ENCODE data around the gene GRPR. TPM values are rescaled to one million over a fixed set of nuclear protein-coding genes. Genes with fewer than 3 reads are reported as not detected.

The GRPR gene
- total RNA-seq, 1 donor from 2014 or later, result 0.16 TPM

DNA sequence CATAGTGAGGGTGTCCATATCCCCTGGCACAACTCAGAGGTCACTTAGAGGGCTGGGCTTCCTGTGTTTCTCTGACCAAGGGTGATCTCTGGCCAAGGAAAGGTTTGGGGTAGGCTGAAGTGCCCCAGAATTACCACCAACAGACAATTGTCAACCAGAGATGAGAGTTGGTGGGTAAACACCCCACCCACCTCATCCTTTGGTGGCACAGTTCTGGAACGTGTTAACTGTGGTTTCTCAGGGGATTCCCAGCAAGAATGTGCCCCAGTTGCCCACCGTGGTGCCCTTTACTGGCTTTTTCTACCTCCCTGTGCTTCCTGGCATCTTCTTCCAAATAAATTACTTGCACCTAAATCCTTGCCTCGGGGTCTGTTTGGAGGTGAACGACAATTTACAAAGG lies 17.1 kb downstream of the GRPR start:
- ATAC-seq (ENCODE audit: low read depth) (no peak), DNase-seq (no peak)
- Mint-ChIP-seq H3K27me3 (no peaks in the 10 kb centered on the region), H3K4me3 (no peak overlapping the region), H3K4me1 (peaks cover 13% of the 10 kb centered on the region), H3K9me3 (no peaks in the 10 kb centered on the region), H3K36me3 (ENCODE audit: low read depth) (no peaks in the 10 kb centered on the region), H3K27ac (no peak overlapping the region)
- no peak for TF ChIP-seq CTCF (IDR thresholded peaks at IDR 0.05)
- intact Hi-C loops (cut with micrococcal nuclease), result no loop called here
- CTCF ChIA-PET, result no interaction called here
- POLR2A ChIA-PET, result no interaction called here

DNA sequence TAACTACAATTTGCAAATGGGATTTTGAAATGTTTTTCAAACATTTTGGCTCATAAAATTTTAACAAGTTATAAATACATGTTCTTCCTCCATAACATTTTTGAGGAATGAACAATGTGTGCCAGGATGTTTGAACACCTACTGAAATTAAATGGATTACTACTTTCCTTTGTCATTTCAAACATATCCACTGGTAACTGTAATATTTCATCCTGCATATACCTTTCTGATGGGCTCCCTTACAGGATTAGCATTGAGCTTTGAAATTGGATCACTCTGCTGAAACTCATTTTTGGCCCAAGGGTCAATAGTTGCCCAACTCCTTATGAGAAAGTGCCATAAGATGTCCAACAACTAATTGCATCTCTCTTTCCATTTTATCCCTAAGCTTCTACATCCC lies 17.6 kb downstream of the GRPR start:
- H3K27me3 Mint-ChIP-seq, result no peaks in the 10 kb centered on the region
- TF ChIP-seq CTCF (IDR thresholded peaks at IDR 0.05), result no peak
- POLR2A ChIA-PET, result no interaction called here
- no peaks in the 10 kb centered on the region for H3K36me3 Mint-ChIP-seq (ENCODE audit: low read depth)
- no peaks in the 10 kb centered on the region for H3K9me3 Mint-ChIP-seq
- no peak overlapping the region for H3K27ac Mint-ChIP-seq
- no peak for ATAC-seq (ENCODE audit: low read depth)
- CTCF ChIA-PET, result no interaction called here
- intact Hi-C loops (cut with micrococcal nuclease), result no loop called here
- DNase-seq, result no peak
- no peak overlapping the region for H3K4me3 Mint-ChIP-seq
- peaks cover 13% of the 10 kb centered on the region for H3K4me1 Mint-ChIP-seq

GRCh38 chrX:16141422-16142245 lies 18.3 kb downstream of the GRPR start:
- no peaks in the 10 kb centered on the region for H3K36me3 Mint-ChIP-seq (ENCODE audit: low read depth)
- H3K4me1 Mint-ChIP-seq, result peaks cover 13% of the 10 kb centered on the region
- intact Hi-C loops (cut with micrococcal nuclease), result no loop called here
- H3K4me3 Mint-ChIP-seq, result no peak overlapping the region
- POLR2A ChIA-PET, result no interaction called here
- ATAC-seq (ENCODE audit: low read depth) (no peak), DNase-seq (no peak)
- no peaks in the 10 kb centered on the region for H3K27me3 Mint-ChIP-seq
- no peaks in the 10 kb centered on the region for H3K9me3 Mint-ChIP-seq
- no peak for TF ChIP-seq CTCF (IDR thresholded peaks at IDR 0.05)
- CTCF ChIA-PET, result interaction anchor here (1.0 kb wide), 1 partner anchor 19 kb away, joined by 3 read pairs; no protein-coding TSS in a partner anchor
- no peak overlapping the region for H3K27ac Mint-ChIP-seq

DNA sequence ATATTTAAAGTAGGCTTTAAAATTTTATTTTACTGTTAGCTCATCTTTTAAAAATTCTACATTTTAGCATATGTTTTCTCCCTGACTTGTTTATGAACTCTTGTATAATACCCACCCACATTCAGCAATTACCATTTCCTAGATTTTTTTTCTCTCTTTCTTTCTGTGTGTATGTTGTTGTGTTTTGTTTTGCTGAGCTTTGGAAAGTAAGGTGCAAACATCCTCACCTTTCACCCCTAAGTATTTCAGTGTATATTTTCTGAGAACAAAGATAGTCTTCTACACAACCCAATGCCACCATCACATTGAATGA lies 18.8 kb downstream of the GRPR start:
- H3K4me3 Mint-ChIP-seq, result no peak overlapping the region
- DNase-seq, result no peak
- H3K36me3 Mint-ChIP-seq (ENCODE audit: low read depth), result no peaks in the 10 kb centered on the region
- H3K9me3 Mint-ChIP-seq, result no peaks in the 10 kb centered on the region
- no peak overlapping the region for H3K27ac Mint-ChIP-seq
- H3K4me1 Mint-ChIP-seq, result peaks cover 9% of the 10 kb centered on the region
- no peak for TF ChIP-seq CTCF (IDR thresholded peaks at IDR 0.05)
- intact Hi-C loops (cut with micrococcal nuclease), result no loop called here
- POLR2A ChIA-PET, result no interaction called here
- no peak for ATAC-seq (ENCODE audit: low read depth)
- CTCF ChIA-PET, result interaction anchor here (1.0 kb wide), 1 partner anchor 20 kb away, joined by 3 read pairs; no protein-coding TSS in a partner anchor
- no peaks in the 10 kb centered on the region for H3K27me3 Mint-ChIP-seq

DNA sequence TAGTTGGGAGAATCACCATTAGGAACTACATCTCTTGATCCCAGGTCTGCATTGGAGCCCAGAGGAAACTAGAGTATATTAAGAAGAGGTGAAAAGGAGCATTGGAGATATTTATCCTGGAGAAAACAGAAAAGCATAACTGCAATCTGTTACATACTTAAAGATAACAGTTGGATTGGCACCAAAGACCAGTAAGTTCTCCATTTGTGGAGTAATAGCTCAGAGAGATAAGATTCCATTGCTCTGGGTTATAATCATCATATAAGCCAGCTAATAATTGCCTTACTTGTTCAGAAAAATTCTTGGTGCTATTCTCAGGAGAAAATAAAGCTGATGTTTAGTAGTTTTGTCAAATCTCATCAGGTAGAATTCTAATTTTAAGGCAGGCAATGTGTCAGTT lies 20.6 kb downstream of the GRPR start:
- no peak overlapping the region for H3K27ac Mint-ChIP-seq
- intact Hi-C loops (cut with micrococcal nuclease), result no loop called here

More for the DNA sequence above, 20.6 kb downstream of the GRPR start:
- ATAC-seq (ENCODE audit: low read depth) (no peak), DNase-seq (no peak)
- no peaks in the 10 kb centered on the region for H3K4me1 Mint-ChIP-seq
- no peak for TF ChIP-seq CTCF (IDR thresholded peaks at IDR 0.05)
- H3K27me3 Mint-ChIP-seq, result no peaks in the 10 kb centered on the region
- no peaks in the 10 kb centered on the region for H3K9me3 Mint-ChIP-seq
- H3K4me3 Mint-ChIP-seq, result no peak overlapping the region
- H3K36me3 Mint-ChIP-seq (ENCODE audit: low read depth), result no peaks in the 10 kb centered on the region
- POLR2A ChIA-PET, result interaction anchor here (0.5 kb wide), 1 partner anchor 11 kb away, joined by 7 read pairs; no protein-coding TSS in a partner anchor
- CTCF ChIA-PET, result no interaction called here

All from activated B cell treated with CpG ODN at 0.5 μM for 24 hours (primary cell).